Measurements from ENCODE around the gene ACOT7.

The ACOT7 gene

DNA sequence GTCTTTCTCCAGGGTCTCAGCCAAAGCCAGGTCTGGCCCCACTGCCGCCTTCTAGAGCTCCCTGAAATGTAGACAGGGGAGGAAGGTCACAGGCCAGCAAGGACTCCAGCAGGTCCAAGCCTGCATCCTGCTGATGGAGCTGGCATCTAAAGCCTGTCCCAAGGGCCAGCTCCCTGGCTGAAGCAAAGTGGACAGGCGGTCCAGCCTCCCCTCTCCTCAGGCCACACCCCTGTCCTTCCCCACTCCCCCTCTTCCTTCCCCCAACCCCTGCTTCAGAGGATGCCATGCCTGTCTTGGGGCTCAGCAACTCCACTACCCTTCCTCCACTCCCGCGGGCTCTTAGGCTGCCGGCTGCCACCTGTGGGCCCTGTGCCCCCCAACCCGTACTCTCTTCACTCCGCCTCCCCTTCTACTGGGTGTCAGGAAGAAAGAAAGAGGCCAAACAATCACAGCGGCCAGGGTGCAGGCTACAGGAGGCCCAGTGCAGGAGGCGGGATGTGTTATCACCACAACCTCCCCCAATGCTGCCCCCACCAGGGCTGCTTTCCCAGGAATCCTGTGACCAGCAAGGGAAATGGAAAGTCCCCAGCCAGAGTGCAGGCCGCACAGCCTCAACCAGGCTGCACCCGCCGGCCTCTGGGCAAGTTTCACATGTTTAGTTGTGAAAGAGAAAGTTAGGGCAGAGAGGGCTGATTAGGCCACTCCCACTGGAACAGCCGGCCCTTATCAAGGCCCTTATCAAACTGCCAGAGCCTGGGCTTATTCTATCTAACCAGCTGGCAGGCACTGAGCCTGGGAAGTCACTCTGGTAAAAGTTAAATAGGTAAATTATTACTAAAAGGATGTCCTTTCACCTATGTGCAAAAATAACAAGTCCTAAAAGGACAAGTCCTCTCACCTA, 34.1 kb downstream of the ACOT7 start:
- DNase-seq: peak; percentile 66

DNA sequence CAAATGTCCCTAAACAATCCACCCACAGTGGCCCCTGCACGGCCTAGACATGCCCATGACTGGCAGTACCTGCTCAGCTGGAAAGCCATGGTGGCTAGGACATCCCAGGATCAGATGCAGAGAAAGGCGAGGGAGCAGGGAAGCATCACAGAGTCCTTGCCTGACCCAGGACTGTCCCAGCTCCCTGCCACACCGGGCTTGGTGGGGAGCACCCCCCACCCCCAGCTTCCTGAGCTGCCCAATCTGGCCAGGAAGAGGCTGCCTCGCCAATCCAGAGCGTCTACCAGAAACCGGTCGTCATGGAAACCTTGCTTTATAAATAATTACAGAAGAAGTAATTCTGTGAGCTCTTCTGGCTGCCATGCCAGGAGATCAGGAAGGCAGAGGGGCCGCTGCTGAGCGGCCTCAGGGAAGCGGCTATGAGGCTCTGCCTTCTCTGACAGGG, 34.8 kb downstream of the ACOT7 start:
- peak; percentile 49 for DNase-seq

GRCh38 chr1:6358144-6358624, 35.4 kb downstream of the ACOT7 start:
- DNase-seq: peak; percentile 34

DNA sequence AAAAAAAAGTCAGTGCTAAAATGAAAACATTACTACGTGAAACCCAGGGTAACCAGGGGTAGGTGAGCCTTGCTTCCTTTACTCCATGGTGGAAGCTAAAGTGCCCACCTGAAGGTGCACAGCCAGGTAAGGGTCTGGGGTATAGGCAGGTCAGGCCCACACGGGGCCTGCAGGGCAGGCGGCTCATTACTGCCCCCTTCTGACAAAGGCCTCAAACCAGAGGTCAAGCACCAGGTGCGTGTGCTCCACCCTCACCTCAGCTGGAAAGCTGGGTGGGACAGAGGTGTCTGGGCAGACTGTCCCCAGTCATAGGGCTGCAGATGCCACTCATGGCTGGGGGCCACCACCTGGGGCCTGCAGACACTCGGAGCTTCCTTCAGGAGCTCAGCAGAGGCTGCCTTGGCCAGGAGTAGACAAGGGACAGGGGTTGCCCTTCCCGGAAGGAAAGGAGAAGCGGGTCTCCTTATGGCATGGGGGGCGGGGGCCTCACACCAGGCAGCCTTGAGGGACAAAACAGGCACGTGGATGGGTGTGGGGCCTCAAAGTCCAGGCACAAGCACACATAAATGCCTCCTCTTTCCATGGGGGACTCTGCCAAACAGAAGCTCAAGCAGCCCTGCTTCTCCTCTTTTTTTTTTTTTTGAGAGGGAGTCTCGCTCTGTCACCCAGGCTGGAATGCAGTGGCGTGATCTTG, 36.2 kb downstream of the ACOT7 start:
- no peak for DNase-seq

GRCh38 chr1:6355621-6356020, 37.9 kb downstream of the ACOT7 start:
- DNase-seq: no peak

DNA sequence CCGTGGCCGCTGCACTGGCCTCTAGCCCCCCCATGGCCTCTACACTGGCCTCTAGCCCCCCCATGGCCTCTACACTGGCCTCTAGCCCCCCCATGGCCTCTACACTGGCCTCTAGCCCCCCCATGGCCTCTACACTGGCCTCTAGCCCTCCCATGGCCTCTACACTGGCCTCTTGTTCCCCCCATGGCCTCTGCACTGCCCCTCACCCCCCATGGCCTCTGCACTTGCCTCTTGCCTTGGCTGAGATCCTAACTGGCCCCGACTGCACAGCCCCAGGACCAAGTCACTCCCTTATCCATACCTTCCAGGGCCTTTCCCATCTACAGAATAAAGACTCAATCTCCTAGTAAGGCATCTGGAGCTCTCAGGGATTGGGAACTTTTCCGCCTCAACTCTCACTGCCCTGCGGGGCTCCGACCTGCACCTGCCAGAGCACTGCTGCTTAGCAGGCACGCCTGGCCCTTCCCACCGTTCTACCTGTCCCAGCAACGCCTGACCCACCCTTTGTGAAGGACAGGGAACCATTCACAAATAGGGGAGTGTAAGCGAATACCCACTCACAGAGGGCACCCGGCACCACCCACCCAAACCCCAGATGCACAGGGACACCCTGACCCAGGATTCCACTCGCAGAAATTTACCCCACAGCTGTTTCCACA, 38.8 kb downstream of the ACOT7 start:
- DNase-seq: no peak

GRCh38 chr1:6353955-6354658, 39.5 kb downstream of the ACOT7 start:
- DNase-seq: no peak

GRCh38 chr1:6353619-6353954, 40.0 kb downstream of the ACOT7 start:
- no peak for DNase-seq

GRCh38 chr1:6352138-6352563, 41.4 kb downstream of the ACOT7 start:
- DNase-seq: no peak

DNA sequence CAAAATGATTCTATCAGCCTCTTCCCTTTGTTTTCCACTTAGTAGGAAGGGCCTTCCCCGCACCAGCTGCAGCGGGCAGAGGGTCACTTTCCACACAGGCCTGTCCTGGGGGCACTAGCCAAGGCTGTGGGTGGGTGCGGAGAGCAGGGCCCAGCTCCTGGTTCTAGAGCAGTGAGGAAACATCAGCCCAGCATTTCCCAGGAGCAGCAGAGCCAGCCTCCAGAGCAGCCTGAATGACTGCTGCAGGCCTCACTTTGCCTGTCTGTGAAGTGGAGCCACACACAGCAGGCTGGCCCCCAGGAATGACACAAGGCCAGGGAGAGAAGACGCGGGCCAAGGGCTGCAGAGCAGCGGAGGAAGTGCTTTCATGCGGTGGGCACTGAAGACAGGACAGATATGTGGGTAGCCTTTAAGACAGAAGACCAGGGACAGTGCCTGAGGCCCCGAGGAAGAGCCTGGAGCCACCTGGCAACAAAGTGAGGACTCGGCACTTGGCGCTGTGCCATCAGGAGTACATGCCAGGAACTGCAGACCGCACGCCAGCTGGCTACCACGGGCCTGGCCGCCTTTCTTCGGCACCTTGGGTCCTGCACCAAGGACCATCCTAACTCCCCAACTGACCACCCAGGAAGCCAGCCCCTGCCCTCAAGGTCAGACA, 42.0 kb downstream of the ACOT7 start:
- DNase-seq: no peak

DNA sequence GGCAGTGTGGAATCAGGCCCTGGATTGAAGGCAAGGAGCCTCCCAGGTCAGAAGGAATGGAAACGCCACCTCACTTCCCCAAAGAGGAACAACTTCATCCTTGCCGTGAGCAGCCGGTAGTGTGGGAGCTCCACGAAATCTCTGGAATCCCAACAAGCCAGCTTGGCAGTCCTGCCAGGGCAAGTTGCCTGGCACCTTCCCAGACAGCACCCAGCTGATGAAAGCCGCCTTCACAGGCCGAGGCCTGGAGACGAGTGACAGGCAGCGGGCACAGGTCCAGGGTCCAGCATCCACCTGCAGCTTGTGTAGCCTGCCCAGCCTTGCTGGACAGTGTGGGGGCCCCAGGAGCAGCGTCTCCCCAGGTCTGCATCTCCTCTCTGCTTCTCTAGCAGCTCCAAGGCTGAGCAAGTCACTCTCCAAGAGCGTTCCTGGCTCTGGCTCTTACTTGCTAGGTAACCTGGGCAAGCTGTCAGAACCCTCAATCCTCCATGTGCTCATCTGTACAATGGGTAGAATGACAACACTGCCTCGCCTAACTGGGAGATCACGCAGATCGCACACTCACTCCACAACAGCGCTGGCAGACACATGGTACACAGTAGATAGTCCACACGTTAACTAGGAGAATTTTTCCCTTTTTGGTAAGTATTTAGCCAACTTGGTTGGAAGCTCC, 43.0 kb downstream of the ACOT7 start:
- no peak for DNase-seq

GRCh38 chr1:6349254-6349943, 44.2 kb downstream of the ACOT7 start:
- DNase-seq: no peak

- DNase-seq: peak; percentile 51
Observed at GRCh38 chr1:6348511-6349191, 44.9 kb downstream of the ACOT7 start.

DNA sequence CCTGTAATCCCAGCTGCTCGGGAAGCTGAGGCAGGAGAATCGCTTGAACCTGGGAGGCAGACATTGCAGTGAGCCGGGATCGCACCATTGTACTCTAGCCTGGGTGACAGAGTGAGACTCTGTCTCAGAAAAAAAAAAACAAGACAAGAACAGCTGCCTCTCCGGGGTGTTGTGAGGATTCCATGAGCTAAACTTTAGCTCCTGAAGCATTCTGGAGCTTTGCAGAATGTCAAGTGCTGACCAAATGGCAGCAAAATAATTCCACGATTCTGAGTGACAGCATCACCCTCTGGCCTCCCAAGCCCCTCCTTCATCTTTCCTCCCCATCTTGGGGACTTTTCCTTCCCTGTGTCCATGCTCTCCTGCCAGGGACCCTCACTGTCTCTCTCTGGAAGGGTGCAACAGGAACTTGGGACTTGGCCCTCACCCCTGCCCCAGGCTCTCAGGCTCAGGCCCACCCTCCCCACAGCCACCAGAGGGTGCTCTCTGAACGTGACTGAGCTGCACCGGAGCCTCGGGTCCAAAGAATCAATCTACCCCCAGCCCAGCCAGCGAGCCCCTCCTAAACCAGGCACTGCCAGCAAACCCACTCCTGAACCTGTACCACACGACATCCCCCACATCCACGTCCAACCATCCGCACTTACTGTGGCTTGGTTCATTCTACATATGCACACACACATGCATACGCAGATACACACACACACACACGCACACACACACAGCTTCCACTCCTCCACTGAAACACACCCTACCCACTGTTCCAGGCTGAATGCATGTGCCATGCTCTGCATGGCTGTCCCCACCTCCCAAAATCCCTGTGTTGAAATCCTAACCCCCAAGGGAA, 45.7 kb downstream of the ACOT7 start:
- peak; percentile 70 for DNase-seq

DNA sequence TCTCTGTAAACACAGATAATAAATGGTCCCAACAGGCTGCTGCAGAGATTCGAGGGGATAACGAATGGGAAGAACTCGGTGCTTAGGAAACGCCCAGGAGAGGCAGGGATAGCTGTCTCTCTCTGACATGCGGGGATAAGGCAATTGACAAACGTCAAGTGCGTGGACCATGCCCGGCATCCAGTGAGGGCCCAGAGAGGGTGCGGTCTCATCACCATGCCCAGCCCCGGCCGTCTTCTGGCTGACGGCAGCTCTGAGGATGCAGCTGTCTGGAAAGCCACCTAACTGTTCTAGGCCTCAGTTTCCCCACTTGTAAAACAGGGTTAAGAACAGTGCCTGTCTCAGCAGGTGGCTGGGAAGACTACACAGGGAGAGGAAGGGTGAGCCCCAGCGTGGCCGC, 48.1 kb downstream of the ACOT7 start:
- DNase-seq: no peak

DNA sequence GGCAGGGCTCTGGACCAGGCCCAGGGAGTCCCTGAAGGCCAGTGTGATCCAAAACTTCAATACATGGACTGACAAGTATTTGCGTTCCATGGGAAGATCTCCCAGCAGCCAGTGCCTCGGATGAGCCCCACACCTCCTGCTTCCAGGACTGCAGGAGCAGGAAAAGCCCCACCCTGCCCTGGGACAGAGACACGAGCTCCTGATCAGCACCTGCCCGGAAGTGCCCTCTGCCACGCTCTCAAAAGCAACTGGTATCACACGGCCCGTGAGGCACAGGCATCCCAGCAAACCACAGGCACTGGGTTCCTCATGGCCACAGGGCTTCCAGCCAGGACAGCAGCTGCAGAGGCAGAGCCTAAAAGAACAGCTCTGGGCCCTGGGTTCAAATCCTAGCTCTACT, 48.6 kb downstream of the ACOT7 start:
- DNase-seq: no peak

- DNase-seq: peak; percentile 67
Observed at GRCh38 chr1:6343506-6344405, 49.8 kb downstream of the ACOT7 start.

DNA sequence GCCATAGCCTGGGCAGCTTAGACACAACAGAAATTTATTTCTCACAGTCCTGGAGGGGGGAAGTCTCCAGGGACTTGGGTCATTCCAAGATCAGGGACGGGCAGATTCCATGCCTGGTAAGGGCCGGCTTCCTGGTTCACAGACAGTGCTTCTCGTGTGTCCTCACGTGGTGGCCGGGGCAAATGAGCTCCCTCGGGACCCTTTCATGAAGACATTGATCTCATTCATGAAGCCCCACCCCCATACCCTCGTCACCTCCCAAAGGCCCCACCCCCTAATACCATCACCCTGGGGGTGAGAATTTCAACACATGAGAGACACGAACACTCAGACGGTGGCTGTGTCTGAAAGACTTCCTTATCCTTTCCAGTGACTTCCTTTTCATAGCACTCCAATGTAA, 51.5 kb downstream of the ACOT7 start:
- no peak for DNase-seq

All from stimulated activated CD4-positive, alpha-beta T cell treated with anti-CD3 and anti-CD28 coated beads, Interleukin-15, amount 100 ng/mL, for 24 hours (primary cell).